NCI-H1048 (cell line): Measurements from ENCODE around the gene KCNN1.

Experiments
- DNase-seq: peaks from one replicate; lab custom pipeline; 2025; lab: John Stamatoyannopoulos, UW

Gene KCNN1

DNA sequence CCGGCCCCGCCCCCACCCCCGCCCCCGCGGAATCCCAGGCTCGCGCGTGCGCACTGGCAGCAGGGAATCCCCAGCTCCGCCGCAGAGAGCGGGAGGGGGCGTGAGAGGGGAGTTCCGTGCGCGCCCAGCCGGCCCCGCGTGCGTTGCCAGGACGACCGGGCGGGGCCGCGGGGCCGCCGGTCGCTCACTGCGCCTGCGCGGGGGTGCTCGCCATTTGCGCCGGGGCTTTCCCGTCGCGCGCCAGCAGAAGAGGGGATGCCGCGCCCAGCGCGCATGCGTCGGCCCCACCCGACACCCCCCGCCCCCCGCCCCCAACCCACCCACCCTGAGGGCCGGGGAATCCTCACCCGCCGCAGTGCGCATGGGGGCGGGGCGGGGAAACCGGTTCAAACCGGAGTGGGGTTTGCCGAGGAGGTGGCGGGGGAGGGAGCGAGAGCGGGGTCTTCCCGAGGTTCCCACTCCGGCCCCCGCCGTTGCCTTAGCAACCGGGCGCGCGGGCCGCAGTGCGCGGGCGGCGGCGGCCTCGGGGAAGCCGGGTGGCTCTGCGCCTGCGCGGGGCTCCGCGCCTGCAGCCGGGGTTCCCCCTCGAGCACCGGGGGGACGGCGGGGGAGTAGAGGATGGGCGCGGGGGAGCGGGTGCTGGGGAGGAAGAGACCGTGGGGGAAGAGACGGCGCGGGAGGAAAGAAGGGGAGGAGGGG is 18.9 kb upstream of the KCNN1 start:
- DNase-seq = peak; percentile 97

DNA sequence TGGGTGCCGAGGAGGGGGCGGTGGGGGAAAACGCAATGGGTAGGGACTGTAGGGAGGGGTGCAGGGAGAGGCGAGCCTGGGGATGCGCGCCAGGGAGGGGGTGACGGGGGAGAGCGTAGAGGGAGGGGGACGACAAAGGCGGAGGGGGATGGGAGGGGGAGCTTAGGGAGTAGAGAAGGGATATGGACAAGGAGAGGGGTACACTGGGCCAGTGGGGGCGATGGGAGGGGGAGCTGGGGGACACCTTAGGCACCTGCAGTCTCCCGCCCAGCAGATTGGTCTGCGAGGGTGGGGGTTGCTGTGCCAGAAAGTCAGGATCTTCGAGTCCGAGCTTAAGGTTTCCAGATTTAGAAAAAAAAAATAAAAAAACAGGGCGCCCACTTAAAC is 18.4 kb upstream of the KCNN1 start:
- no peak for DNase-seq

DNA sequence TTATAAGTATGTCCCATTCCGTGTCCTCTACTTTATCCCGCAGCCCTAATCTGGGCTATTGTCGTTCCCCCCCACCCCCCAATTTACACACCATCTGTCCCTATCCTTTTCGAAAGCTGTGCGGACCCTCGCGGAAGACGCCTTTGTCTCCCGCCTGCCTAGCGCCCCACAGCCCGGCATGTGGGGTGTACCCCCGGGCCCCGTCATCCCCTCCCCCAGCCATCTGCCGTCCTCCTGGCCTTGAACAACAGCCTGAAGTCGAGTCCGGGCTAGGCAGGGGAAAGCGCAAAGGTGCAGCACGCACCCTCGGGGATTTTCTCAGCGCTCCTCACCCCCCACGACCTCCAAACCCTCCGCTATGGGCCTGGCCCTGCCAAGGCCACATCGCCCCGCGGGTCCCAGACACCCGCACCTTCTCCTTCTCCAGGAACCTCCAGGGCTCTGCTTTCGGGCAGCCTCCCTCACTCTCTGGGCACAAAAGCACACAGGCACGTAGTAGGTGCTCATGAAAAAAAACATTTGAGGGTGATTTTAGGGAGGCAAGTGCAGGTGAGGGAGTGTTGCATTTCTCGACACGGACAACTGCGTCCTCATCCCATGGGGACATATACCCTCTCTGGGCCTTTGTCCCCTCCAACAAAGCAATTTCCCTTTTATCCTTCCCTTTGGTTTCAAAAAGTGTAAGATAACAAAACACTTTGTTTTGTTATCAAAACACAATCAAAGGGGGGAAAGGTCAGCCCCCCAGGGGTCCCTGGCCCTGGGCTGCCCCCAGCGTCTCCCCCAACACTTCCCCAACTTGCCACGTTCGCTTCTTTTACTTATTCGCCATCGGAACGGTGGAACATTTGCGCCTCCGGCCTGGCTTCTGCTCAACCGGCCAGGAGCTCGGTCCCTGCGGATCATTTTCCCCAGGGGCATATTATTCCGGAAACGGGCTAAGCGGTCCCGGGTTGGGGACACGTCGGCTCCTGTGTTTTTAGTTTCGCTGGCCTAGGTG is 17.7 kb upstream of the KCNN1 start:
- DNase-seq = no peak

DNA sequence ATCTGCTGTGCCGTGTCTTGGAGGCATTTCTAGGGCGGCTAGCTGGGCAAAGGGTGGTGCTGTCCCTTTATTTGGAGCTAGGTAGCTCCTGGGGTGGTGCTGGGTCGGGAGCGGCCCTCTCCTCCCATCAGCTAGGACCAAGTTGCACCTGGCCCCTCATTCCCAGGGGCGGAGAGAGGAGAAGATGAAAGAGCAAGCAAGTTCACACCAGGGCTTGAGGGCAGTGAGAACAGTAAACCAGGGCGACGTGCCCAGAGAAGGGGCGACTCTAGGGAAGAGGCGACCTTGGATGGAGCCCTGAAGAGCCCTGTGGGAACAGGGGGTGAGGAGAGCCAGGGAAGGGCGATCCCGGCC is 17.0 kb upstream of the KCNN1 start:
- no peak for DNase-seq

DNA sequence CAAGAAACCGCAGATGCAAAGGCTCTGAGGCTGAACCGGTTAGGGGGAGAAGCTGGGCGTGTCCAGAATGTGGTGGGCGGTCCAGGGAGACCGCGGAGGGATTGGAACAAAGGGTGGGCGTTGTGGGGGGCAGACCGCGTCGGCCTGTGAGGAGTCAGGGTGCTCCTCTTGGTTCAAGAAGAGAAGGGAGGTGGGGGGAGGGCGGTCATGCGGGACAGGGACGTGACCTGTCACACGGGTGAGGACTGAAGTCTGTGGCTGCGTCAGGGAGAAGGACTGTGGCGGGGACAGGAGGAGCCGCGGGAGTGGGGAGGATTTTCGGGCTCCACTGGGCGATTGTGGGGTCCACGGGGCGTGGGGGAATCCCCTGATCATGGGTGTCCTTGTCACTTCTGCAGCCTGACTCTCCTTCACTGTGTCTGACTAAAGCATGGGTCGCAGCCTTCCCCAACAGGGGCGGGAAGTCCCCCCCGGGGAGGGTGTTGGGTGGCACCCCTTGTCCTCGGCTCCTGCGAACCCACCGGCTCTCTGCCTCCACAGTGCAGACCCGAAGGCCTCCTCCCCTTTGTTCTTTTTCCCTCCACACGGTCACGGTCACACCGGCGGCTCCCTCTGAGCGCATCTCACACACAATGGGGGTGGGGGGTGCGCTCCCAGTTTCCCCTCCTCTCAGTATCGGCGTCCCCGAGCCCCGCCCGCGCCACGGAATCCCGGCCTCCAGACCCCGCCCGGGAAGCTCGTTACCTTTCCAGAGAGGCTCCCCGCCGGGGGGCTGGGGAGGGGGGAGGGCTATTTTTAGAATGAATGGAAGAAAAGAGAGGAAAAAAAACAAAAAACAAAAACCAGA is 16.4 kb upstream of the KCNN1 start:
- no peak for DNase-seq

DNA sequence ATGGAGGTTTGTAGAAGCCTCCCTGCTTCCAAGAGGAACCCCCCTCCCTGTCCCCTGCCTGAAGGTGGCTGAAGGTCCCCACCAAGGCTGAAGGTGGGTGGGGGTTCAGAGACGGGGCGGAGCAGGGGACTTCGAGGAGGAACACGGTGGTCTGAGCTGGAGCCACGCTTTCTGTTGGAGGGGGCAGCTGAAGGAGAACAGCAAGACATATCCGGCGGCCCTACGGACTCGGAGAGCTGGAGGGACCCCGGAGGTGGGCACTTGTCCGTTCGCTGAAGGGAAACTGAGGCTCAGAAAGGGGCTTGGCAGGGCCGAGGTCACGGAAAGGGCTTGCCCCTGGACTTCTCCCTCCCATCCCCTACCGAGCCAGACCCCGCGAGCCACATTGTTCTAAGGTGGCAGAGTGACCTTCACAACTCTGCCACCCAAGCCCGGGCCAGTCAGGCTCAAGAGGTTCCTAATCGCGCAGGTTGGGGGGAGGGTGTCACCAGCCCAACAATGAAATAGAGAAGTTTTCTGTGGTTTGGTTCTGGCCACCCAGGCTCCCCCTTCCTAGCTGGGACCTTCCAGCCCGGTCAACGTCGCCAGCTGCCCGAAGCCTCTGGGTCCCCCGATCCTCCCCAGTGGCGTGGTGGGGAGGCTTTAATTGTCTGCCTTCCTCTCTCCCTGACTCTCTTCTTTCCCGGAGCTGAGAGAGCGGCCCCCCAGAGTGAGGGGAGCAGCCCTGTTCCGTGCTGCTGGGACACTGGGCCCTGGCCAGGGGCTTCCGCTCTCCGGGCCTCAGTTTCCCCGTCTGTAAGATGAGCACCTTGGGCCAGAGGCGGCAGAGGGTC is 15.5 kb upstream of the KCNN1 start:
- DNase-seq = no peak

DNA sequence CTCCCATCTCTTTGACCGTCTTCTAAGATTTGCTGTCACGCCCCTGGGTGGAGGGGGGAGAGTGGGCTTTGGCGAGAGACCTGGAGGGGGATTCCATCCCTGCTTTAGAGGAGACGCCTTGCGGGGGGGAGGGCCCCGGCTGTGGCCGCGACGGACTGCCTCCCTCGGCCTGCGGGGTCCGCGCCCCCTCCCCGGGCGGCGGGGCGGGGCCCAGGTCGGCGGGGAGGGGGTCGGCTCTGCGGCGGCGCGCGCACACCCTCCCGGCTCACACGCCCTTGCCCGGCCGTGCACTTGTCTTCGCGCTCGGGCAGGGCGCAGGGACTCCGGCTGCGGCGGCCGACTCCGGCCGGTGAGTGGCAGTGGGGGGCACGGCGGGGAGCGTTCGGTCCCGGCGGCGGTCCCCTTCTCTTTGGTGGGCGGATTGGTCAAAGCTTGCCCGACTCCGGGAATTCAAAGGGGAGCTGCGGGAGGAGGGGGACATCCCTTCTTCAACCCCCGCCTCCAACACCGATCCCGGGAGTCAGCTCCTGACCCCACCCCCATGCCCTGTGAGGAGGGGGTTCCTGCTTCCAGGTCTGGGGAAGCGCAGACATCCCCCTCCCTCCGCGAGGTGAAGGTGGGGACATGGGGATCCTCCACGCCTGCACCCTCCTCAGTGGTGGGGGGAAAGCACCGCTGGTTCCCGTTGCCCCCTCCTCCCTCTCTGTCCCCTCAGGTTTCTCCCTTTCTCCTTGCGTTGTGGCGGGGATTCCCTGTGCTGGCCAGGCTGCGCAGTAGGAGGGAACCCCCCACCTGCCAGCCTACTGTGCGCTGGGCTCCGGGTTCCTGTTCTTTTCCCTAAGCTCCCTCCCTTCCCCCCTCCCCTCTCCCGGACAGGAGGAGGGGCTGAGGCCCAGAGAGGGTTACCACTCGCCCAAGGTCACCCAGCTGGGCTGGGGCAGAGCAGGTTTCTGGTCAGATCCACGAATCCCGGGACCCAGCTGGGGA is 14.6 kb upstream of the KCNN1 start:
- DNase-seq = no peak

DNA sequence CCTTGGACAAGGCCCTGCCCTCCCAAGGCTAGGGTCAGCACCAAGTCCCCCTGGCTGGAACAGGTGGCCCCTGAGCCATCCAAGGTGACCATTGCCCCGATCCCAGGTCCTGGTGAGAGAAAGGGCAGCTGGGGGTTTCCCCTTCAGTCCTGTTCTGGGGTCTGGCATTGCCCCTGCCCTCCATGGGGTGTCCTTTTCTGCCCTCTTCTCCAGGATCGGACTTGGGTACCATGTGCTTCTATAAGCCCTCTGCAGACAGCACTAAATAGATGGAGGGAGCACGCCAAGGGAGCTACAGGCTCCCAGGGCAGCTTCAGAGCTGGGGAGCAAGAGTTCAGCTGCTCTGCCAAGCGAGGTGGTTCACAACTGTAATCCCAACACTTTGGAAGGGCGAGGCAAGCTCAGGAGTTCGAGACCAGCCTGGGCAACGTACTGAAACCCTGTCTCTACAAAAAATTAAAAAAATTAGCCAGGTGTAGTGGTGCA is 13.5 kb upstream of the KCNN1 start:
- DNase-seq = no peak

DNA sequence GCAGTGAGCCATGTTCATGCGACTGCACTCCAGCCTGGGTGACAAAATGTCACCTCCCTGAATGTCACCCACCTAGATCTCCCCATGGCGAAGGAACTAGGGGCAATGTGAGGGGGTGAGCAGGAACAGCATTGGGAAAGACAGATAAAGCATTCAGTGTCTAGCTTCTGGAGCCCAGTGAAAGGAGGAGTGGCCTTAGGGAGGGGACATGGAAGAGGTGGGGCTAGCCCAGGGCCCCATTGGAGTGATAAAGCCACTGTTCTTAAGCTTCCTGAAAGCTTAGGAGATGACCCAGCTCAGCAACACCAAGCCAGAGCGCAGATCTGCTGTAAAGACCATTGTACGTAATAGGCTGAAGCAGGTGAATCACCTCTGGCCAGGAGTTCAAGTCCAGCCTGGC is 13.0 kb upstream of the KCNN1 start:
- no peak for DNase-seq

DNA sequence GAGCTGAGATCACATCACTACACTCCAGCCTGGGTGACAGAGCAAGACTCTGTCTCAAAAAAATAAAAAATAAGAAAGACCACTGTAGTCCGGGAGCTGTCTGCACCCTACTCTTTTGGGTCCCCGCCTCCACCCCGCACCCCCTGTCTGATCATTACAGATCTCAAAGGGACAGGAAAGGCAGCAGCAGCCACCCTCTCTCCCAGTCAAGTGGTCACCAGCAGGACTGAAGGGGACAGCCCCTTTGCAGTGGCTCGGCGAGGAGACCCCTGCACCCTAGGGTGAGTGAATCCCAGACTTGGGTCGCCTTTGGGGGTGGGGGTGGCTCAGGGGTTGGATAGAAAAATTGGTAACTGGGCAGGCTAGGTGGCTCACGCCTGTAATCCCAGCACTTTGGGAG is 12.5 kb upstream of the KCNN1 start:
- no peak for DNase-seq

DNA sequence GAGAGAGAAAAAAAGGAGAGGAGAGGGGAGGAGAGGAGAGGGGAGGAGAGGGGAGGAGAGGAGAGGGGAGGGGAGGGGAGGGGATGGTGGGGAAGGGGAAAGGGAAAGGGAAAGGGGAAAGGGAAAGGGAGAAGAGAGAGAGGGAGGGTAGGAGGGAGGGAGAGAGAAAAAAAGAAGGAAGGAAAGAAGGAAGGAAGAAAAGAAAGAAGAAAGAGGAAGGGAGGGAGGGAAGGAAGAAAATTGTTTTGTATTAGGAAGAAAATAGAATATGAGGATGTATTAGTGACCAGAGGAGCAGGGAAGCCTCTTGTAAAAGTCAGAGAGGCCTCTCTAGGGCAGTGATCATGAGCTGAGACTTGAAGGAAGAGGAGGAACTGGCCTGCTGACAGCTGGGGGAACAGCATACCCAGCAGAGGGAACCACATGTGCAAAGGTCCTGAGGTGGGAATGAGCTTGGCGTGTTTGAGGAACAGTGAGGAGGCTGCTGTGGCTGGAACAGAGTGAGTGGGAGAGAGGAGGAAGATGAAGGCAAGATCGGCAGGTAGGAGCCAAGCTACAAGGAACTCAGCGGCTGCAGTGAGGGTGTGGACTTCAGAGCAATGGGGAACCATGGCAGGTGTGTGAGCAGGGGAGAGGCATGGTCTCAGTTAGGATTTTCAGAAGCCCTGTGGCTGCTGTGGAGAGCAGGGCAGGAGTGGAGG is 9.6 kb upstream of the KCNN1 start:
- DNase-seq = no peak

DNA sequence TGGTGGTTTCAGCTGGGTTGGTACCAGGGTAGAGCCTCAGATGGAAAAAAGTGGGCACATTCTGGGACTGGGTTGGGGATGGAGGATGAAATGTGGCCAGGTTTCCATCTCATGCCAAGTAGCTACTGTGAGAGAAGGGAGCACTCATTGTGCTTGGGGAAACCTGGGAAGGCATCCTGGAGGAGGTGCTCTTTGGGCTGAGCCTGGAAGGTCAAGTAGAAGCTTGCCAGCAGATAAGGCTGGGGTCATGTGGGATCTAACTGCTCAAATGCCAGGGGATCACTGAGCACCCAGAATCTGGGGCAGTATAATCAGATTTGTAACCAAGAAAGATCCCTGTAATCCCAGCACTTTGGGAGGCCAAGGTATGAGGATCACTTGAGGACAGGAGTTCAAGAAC is 9.0 kb upstream of the KCNN1 start:
- DNase-seq = no peak

DNA sequence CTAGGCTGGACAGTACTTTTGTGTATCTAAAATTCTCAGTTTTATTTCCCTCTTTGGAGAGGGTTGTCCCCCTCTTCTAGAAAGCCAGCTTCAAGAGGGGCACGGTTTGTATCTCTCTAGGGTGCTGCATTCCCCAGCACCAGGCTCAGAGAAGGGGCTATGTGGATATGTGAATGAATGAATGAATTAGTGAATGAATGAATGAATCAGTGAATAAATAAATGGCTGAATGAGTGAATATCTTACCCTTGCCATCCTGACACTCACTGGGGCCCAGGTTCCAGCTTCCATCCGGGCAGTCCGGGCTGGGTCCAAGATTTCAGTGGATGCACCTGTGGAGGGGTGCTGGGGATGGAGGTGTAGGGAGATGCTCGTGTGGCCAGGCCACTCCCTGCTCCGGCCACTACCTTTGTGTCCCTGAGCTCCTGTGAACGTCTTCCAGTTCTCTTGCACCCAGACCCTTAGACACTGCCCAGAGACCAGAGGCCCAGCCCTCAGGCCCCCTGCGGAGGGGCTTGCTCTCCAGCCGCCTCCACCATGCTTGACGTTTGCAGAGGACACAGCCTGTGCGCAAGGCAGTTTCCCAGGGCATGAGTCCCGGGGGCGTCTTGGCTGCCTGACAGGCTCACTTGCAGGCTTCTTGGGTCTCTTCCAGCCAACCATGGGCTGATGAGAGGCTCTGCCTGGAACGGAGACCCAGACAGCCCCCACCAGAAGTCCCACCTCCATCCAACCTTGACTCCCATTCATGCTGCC is 2.8 kb upstream of the KCNN1 start:
- no peak for DNase-seq

DNA sequence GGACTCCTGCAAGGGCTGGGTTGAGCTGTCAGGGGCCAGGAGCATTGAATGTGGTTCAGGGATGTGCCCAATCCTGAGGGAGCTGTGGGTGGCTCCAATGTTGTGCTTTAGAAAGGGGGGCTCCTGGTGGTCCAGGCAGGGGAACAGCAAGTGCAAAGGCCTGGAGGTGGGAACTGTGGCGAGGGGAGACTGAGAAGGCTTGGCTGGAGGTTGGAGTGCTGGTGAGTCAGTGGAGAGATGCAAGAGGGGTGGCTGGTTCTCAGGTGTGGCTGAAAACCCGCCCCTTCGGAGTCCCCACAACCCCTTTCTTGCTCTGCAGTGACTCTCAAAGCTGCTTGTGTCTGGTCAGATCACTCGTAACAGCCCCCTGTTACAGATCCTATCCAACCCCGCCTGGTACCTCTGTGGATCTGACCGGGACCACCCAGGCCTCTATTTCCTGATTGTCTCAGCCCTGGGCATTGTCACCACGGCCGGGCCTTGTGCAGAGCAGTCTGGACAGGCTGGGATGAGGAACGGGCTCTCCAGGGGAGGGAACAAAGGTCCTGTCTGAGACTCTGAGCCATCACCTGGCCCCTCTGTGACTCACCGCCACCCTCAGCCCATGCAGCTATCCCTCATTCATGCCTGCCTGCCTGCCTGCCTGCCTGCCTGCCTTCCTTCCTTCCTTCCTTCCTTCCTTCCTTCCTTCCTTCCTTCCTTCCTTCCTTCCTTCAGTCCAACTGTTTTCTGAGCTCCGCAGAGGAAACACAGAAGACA is 1.4 kb upstream of the KCNN1 start:
- no peak for DNase-seq

DNA sequence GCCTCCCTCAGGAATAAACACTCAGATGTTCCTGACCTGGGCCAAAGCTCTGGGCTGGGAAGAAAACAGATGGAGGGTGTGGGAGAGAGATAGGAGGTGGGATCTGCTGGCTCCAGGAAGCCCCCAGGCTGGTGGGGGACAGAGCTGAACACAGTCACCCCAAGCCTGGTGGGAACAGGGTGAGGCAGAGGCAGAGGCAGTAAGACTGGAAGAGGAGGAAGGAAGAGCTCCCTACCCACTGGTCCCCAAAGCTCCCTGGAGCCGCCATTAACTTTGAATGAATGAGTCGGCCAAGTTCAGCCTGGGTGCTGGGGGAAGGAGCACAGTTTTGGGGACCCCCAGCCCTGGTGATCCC is 801 bp upstream of the KCNN1 start:
- DNase-seq = no peak

DNA sequence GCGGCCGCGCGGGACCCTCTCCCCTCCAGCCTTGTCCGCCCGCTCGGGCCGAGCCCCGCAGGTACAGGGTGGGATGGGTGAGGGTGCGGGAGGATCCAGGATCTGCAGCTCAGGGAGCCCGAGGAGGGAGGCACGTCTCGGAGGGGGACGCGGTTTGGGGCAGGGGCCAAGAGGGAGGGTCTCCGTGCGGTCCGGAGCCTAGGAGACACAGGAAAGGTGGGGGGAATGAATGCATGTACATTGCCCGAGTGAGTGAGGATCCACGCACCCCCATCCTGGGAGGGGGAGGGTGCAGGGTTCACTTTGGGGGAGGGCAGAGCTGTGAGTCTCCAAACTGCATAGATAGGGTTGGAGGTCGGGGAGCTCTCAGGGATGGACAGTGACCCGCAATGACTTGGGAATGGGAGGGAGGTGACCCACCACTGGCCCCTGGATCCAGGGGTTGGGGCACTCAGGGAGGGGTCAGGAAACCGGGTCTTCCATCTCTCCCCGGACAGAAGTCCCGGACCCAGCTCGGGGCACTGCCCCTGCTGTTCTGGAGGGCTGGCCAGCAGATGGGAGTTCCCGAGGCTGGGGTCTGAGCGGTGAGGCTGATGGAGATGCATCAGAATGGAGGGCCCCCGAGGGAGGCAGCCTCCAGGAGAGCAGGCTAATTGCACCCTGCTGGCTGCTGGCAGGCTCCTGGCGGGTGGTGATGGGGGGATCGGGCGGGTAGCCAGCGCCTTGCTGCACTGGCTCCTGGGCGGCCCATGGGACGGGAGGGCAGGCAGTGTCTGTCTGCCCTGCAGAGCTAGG is 547 bp downstream of the KCNN1 start:
- DNase-seq = no peak

DNA sequence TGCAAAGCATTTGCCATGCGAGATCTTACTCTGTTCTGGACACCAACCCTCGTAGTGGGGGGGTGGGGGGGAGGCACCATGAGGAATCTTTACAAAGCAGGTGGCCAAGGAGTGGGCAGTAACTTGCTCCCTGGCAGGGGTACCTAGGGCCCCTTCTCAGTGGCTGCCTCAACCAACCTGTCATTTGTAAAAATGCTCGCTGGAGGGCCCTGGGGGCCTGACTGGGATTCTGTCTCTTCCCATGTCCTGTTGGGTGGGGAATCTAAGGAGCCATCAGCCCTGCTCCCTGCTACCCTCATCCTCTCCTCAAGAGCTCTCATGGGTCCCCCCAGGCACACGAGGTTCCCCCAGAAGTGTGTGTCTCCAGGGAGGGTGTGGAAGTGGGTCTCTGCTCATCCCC is 1.5 kb downstream of the KCNN1 start:
- no peak for DNase-seq
